ENCODE measurements around the gene LRRC74B.

The LRRC74B gene

DNA sequence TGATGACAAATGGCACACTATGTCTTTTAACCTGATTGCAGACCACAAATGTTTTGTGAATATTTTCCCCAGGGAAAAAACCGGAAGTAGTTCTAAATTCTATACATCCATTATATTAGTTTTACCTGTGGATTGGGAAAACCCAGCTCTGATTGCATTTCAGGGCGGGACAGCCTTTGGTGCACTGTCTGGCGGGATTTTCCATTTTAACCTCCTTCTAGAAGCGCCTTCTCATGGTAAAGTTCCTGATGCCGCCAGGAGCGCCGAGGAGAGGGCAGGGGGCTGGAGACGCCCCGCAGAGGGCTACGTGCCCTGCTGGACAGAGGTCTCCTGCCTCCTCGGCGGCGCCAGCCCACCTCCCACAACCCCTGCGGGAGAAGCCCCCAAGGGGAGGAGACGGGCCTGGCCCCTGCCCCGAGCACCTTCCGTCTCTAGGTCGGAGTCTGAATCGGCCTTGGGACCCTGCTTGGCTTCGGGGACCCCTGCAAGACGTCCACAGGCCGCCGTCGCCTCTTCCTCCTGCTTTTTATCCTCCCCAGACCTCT lies 32.0 kb upstream of the LRRC74B start:
- FAIRE-seq (no peak), DNase-seq (ENCODE audit: insufficient read length, low spot score) (no peak)

DNA sequence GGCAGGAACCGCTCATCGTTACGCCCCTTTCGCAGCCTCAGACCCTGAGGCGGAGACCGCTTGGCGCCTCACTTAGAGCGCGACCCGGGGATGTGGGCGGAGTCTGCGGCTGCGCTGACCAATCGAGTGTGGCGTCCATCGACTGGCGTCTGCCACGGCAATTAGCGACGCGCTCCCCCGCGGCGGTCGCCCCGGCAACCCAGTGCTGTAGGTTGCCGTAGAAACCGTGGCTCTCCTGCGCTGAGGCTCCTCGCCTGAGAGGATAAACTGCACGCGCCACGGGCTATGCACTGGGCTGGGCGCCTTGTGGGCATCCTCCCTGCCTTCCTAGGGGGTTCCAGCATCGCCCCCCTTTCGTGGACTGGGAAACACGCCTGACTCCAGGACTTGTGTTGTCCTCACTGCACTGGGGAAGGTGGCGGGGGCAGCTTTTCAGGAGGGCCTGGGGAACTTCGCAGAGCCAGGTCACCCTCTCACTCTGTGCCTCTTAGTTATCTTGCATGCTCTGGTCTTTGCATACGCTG lies 31.5 kb upstream of the LRRC74B start:
- FAIRE-seq (peak; percentile 89), DNase-seq (ENCODE audit: insufficient read length, low spot score) (peak; percentile 92)

DNA sequence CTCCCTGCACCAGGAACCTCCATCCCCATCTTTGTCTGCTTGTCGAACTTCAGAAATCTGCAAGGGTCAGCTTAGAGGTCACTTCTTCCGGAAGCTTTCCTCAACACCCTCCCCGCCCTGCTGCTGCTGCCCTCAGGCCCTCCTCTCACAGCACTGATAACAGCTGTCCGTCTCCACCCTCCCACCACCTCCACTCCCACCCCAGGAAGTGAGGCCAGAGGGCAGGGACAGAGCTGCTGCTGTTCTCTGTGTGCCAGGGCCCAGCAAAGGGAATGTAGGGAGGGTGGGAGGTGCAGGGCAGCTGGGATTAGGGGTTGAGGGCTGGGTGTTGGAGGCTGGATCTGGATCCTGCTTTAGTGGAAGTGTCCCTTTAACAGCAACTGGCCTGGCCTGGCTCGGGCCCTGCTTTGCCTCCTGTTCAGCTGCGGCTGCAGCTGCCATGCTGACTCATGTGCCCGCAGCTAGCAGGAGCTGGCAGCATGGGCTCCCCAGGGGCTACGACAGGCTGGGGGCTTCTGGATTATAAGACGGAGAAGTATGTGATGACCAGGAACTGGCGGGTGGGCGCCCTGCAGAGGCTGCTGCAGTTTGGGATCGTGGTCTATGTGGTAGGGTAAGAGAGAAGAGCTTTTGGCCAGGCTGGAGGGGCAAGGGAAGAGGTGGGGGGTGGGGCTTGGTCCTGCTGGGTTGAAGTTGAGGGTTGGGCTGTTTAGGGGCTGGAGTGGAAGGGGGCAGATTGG lies 30.9 kb upstream of the LRRC74B start, which contains the start of gene P2RX6:
Gene P2RX6 (plus strand): TSS at position 440 of the 740 bp plus-strand sequence. CDS start 10 bp downstream, at position 450.
- no peak for DNase-seq (ENCODE audit: insufficient read length, low spot score)
- FAIRE-seq, result no peak

DNA sequence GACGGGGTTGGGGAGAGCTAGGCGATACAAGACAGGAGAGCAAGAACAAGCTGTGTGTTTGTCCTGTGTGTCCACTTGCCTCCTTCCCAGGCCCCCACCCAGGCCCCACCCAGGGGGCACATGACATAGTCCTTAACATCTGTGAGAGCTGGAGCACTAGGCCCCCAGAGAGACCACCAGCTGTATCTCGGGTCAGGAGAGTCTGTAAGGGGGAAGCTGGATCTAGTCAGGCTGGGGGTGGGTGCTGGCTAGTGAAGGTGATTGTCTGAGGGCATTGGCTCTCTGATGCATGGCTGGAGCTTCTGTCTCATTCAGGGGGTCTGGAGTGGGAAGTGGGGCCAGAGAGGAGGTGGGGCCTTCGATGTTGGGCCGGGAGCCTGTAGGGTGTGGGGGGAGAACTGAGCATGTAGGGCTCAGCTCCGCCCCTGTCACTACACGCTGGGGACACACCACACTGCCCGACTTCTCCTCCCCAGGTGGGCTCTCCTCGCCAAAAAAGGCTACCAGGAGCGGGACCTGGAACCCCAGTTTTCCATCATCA lies 30.2 kb upstream of the LRRC74B start:
- FAIRE-seq (no peak), DNase-seq (ENCODE audit: insufficient read length, low spot score) (no peak)

DNA sequence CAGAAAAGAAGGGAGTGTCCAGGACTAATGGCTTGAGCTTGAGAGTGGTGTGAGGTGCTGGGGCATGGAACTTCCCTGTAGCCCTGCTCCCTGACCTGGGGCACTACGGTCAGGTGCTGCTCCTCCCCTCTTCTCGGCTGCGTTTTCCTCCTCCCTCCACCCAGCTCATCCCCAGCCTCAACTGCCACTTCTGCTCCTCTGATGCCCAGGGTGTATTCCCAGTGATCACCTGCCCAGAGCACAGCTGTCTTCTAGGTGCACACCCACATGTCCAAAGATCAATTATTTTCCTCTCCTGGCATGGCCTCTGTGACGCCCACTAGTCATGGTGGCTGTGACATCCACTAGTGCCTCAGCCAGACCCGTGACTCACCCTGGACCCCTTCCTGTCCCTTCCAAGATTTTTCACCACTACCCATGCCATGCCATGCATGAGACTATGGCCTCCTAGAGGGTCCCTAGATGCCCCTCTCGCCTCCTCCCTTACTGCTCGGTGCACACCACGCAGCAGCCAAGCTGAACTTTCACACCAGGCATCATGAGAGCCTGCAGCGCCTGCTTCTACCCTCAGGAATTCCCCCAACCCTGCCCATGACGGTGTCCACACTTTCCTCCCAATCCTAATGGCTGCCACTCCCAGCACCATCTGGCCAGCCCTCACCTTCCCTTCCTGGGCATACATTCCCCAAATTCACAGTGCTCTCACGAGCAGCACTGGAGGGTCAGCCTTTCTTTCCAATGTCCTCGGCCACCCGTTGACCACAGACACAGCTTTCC lies 28.9 kb upstream of the LRRC74B start:
- no peak for DNase-seq (ENCODE audit: insufficient read length, low spot score)
- no peak for FAIRE-seq

DNA sequence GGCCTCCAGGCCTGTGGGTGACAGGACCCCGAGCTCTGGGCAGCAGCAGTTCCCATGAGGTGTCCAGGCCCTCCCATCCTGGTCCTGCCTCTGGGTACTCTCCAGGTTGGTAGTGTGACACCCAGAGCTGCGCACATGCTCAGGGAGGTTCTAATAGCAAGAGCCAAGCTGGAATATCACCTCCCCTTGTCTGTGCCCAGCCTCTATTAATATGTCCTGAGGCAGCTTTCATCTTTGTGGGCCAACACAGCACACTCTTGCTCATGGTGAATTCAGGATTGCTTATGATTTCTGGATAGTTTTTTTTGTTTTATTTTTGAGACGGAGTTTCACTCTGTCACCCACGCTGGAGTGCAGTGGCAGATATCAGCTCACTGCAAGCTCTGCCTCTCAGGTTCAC lies 27.4 kb upstream of the LRRC74B start:
- no peak for DNase-seq (ENCODE audit: insufficient read length, low spot score)
- no peak for FAIRE-seq

DNA sequence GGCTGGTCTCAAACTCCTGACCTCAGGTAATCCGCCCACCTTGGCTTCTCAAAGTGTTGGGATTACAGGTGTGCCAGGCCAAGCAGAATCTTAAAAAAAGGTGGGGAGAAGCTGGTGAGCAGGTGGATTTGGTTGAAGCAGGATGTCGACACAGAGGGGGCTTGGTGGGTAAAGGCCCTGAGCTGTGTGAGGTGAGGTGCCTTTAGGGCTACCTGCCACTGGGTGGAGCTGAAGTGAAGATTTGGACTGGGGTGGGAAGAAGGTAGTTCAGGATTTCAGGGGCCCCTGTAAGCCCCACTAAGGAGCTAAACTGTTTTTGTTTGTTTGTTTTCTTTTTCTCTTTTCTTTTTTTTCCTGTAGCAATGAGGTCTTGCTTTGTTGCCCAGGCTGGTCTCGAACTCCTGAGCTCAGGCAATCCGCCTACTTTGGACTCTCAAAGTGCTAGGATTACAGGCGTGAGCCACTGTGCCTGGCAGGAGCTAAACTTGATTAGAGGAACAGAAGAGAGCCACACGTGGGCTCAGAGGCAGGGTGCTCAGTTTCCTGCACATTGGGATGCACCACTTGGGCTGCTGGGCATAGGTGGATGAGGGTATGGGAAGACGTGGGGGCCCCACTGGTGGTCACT lies 24.8 kb upstream of the LRRC74B start:
- DNase-seq (ENCODE audit: insufficient read length, low spot score), result peak; percentile 53

DNA sequence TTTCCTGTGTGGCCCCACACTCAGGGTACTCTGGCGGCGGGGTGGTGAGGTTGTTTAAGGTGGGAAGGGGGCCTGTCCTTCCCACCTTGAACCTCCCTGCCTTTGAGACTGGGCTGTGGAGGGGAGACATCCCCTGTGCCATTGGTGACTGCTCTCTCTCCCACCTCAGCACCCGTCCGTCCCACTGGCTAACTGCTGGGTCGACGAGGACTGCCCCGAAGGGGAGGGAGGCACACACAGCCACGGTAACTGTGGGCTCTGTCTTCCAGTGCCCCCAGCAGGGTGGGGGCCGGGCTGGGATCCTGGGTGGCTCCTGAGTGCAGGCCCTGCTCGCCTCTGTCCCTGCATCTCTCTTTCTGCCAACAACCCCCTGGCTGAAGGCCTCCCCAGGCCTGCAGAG lies 23.2 kb upstream of the LRRC74B start:
- DNase-seq (ENCODE audit: insufficient read length, low spot score) (no peak), FAIRE-seq (no peak)

More for the DNA sequence above, 24.8 kb upstream of the LRRC74B start:
- FAIRE-seq, result no peak

DNA sequence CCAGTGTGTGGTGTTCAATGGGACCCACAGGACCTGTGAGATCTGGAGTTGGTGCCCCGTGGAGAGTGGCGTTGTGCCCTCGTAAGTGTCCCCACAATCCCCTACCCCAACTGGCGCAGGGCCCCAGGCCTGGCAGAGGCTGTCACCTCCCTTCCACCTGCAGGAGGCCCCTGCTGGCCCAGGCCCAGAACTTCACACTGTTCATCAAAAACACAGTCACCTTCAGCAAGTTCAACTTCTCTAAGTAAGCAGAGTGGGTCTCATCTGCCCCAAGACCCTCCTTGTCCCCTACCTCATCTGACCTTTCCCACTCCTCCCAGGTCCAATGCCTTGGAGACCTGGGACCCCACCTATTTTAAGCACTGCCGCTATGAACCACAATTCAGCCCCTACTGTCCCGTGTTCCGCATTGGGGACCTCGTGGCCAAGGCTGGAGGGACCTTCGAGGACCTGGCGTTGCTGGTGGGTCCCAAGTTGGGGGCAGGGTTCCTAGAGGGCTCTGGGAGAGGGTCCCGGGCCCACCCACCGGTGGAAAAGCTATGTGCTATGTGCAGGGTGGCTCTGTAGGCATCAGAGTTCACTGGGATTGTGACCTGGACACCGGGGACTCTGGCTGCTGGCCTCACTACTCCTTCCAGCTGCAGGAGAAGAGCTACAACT lies 22.7 kb upstream of the LRRC74B start:
- FAIRE-seq (no peak), DNase-seq (ENCODE audit: insufficient read length, low spot score) (no peak)

DNA sequence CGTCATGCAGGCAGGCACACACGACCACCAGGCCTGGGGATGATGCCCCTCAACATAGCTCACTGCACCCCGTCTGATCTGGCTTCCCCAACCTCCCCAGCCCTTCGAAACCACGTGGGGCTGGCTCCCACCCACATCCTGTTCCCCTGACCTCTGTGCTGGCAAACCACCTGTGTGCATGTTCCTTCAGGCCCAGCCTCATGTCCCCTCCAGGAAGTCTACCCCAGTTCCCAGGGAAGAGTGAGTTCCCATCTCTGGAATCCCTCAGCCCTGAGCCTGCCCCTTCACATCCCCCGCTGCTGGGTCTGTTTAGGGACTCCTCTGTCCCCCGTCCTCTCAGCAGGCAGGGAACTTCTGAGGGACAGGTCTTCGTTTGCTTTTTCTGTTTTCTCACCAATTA lies 20.5 kb upstream of the LRRC74B start:
- no peak for FAIRE-seq

DNA sequence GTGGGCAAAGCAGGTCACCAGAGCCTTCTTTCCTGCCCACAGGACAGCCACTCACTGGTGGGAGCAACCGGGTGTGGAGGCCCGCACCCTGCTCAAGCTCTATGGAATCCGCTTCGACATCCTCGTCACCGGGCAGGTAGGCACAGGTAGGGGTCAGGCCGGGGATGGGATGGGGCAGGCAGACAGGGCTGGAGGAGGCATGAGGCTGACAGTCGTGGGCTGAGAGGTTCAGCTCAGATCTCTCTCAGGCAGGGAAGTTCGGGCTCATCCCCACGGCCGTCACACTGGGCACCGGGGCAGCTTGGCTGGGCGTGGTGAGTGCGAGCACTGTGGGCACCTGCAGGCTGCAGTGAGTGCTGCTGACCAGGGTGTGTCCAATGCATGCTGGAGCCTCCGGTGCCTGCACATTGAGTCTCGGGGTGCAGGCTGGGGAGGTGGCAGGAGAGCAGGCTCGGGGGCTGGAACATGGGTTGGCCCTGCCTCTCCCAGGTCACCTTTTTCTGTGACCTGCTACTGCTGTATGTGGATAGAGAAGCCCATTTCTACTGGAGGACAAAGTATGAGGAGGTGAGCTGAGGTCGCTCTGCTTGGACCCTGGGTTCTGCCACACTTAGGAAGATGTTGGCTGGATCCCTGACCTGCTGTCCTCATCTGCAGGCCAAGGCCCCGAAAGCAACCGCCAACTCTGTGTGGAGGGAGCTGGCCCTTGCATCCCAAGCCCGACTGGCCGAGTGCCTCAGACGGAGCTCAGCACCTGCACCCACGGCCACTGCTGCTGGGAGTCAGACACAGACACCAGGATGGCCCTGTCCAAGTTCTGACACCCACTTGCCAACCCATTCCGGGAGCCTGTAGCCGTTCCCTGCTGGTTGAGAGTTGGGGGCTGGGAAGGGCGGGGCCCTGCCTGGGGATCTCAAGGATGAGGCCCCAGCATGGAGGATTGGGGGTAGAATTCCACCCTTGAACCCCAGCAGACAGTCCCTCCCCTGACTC lies 19.7 kb upstream of the LRRC74B start:
- FAIRE-seq, result no peak
- no peak for DNase-seq (ENCODE audit: insufficient read length, low spot score)

More for the DNA sequence above, 20.5 kb upstream of the LRRC74B start:
- no peak for DNase-seq (ENCODE audit: insufficient read length, low spot score)

DNA sequence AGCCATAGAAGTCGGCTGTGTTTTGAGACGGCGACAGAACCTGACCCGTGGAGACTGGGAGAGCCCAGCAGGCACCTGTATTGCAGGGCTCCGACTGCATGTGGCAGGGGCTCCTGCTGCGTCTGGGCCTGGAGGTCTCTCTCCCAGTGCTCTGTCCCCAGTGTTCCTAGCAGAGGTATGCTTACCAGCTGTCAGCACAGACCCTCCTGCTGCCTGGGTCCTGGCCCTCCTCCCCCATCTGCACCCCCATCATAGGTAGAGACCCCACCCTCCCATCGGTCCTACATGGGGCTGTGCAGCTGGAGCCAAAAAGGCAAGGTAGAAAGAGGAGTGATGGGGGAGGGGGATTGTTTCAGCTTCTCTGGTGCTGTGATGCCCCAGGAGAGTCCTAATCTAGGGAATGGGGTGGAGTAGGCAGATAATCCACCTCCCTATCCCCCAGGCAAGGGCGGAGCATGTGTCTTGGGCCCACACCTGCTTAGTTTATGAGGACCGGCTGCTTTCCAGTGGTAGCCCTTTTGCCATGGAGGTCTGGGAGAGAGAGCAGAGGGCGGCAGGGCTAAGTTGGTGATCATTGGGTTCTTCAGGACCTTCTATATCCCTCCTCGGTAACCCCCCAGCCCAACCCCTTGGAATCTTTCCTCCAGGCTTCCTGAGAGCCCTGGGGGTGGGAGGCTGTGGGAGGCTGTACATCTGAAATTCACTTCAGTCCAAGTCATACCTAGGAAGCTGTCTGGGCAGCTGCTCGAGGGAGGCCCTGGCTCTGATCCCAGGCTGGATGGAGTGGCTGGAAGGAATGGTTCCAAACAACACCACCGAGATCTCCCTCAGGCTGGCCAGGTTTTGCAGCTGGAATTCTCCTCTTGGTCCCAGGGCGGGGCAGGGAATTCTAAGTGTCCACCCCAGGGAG lies 18.7 kb upstream of the LRRC74B start:
- FAIRE-seq (no peak), DNase-seq (ENCODE audit: insufficient read length, low spot score) (no peak)

DNA sequence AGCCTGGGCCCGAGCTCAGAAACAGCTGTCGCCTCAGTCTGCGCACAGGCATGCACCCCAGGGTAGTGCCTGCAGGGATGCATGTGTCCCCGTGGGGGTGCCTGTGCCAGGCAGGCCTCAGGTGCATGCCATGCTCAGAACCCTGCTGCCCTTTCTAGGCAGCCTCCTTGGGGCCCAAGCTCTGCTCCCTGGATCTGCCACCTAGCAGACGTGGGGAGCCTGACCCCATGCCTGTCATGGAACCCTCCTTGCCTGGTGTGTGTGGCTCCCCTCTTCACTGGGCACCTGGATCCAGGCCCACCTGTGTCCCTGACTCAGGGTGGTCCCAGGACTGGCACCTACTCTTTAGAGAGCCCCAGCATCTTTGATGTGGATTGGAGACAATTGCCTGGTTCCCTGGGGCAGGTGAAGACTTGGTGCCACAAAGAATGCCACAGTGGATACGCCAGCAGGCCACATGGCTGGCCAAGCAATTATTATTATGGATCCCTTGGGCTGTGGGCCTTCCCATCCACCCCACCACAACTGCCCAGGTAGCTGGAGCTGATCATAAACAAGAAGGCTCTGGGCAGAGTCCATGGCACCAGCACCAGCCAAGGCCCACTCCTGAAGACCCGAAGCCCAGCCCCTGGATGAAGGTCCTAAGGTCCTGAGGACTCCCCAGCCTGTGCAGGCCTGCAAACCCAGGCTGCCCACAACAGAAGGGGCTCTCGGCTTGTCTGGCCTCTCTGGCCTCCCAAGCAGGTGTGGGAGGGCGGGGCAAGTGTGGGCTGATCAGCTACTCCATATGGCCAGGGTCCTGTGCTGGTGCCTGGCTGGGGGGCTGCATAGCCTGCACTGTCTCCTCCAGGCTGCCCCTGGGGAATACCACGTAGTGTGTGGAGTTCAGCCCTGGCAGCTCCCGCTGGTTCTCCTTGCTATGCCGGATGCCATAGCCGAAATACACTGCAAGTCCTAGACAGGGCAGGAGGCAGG lies 17.2 kb upstream of the LRRC74B start:
- FAIRE-seq (no peak), DNase-seq (ENCODE audit: insufficient read length, low spot score) (no peak)

DNA sequence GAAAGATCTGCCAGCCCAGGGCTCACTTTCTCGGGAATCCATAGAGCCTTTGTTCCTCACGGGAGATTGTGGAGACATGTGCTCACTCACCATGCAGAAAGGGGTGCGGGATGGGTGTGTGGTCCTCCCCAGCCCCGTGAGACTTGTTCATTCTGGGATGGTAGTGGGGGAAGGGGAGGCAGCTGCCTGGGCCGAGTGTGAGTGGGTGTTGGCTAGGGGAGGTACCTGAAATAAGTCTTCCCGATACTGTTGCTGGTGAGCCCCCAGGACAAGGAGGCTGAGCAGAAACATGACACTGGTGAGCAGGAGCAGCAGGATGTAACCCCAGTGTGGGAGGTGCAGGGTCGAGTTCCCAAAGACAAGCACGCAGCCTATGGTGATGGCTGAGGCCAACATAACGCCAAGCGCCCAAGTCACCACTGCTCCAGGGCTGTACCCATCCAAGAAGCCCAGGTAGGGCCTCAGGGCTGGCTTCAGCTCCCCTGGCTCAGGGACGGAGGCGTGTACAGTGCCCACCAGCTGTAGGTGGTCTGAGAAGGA lies 16.2 kb upstream of the LRRC74B start:
- FAIRE-seq, result no peak
- no peak for DNase-seq (ENCODE audit: insufficient read length, low spot score)

DNA sequence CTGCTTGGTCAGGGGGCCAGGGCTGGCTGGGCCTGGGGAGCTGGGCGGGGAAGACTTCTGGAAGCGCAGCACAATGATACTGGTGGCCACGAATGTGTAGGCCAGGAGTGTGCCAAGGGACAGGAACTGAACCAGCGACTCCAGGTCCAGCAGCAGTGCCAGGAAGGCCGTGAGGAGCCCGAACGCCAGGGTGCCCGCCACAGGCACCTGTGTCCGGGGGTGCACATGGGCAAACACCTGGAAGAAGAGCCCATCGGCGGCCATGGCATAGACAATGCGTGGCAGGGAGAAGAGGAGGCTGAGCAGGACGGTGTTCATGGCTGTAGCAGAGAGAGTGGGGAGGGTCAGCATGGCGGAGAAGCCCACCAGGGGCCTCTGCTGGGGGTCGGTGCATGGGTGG lies 15.7 kb upstream of the LRRC74B start:
- DNase-seq (ENCODE audit: insufficient read length, low spot score) (no peak), FAIRE-seq (no peak)
